Astrocyte of the cerebellum (primary cell): ENCODE results near the gene ARHGEF39.
"Not testable (repeated sequence)": the region's sequence is repeated elsewhere in the genome, so short reads cannot be mapped to it uniquely, and the experiment has no call there.

Experiments
- DNase-seq: peaks from one replicate; pipeline ENCODE4 v3.0.0-alpha.2; 2011; ENCODE audit warnings: low read depth
- H3K4me3 ChIP-seq: 2 replicates; pipeline ENCODE4 v1.5.1; 2011; ENCODE audit warnings: mild to moderate bottlenecking, low read depth, low read length, moderate library complexity
- in situ Hi-C: cut with HindIII; loops from 2 replicates; pipeline ENCODE4 v1.10.0; 2017; ENCODE audit warnings: low sequenced_read_pairs
- TF ChIP-seq, protein P1 (sequence below): IDR thresholded peaks from 2 replicates; pipeline ENCODE4 v1.5.1; 2012; ENCODE audit warnings: low read length, low read depth, moderate library complexity, mild to moderate bottlenecking; ENCODE audit errors: missing control alignments

ARHGEF39 gene

DNA sequence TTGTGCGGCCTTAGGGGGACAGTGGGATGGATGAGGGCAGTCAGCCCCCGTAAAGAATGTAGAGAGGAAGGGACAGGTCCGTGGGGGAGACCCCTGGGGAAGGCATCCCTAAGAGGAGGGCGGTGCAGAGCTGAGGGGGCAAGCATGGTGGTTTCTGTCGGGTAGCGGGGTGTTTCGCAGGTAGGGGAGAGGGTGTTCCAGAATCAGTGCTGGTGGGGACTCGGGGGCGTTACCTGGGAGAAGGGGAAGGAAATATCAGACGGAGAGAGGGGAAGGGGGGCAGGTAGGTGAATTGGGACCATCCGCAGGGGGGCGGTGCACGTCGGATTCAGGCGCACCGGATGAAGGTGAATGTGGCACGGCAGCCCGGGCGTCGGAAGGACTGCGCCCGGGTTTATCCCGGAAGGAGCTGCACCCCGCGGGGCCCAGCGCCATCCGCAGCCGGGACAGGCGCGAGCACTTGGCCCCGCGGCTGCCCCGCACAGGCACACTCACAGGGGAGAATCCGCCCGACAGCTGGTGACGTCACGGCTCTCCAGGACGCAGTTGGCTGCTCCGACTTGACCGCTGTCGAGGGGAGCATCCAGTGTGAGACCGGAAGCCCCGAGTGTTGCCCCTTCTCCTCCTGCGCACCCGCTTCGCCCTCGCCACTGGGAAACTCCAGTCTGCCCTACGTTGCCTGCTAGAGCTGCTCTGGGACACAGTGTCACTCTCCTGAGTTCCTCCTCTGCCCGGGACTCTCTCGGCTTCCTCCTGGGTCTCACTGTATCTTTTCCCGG lies 48.1 kb downstream of the ARHGEF39 start:
- DNase-seq: no peak
- in situ Hi-C loops: no loop called here
- H3K4me3 ChIP-seq: peak overlapping the region; percentile 29
- TF ChIP-seq, protein P1, sequence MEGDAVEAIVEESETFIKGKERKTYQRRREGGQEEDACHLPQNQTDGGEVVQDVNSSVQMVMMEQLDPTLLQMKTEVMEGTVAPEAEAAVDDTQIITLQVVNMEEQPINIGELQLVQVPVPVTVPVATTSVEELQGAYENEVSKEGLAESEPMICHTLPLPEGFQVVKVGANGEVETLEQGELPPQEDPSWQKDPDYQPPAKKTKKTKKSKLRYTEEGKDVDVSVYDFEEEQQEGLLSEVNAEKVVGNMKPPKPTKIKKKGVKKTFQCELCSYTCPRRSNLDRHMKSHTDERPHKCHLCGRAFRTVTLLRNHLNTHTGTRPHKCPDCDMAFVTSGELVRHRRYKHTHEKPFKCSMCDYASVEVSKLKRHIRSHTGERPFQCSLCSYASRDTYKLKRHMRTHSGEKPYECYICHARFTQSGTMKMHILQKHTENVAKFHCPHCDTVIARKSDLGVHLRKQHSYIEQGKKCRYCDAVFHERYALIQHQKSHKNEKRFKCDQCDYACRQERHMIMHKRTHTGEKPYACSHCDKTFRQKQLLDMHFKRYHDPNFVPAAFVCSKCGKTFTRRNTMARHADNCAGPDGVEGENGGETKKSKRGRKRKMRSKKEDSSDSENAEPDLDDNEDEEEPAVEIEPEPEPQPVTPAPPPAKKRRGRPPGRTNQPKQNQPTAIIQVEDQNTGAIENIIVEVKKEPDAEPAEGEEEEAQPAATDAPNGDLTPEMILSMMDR: no peak

DNA sequence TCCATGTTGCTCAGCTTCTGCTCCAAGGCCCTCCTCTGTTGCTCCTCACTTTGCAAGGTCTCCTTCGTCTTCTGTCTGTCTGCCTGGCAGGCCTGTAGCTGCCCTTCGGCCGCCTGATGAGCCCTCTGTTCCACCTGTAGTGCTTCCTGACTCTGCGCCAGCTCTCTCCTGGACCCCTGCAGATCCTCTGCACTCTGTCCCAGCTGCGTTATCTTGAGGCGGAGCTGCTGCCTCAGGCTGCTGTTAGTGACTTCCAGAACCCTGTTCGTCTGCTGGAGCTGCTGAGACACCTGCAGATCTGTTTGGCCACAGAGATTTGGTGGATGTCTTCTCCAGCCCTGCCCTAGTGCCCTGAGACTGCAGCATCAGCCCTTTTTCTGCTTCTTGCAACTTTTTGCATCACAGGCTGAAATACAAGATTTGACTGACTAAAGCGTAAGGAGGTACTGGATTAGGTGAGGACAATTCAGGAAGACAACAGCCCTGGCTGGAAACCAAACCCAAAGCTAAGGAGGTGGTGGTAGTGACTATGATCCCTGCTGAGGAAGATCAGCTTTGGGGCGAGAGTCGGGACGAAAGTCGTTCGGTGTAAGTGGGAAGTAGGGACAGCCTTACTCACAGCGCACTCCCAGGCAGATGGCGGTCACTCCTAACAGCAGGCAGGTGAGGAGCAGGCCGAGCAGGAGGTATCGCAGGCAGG lies 48.9 kb downstream of the ARHGEF39 start:
- DNase-seq: no peak
- in situ Hi-C loops: no loop called here

DNA sequence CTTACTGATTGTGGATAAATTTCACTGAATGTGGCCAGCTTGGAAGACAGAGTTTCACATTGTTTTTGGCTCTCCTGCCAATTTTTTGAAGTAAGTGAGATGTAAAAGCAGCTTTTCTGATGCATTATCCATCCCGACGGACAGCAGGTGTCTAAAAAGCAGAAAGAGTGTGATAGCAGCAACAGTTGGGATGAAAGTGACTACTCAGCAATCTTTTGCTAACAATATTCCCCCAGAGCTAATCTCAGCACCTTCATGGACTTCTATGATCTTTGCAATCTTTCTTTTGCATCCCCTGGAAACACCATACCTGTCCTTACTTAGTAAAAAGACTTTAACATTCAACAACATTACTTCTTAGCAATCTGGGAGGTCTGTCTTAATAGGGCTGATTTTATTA lies 52.2 kb downstream of the ARHGEF39 start:
- TF ChIP-seq, protein P1: no peak
- DNase-seq: no peak
- in situ Hi-C loops: no loop called here
- H3K4me3 ChIP-seq: no peak overlapping the region

More for the DNA sequence above, 48.9 kb downstream of the ARHGEF39 start:
- TF ChIP-seq, protein P1: no peak
- no peak overlapping the region for H3K4me3 ChIP-seq

DNA sequence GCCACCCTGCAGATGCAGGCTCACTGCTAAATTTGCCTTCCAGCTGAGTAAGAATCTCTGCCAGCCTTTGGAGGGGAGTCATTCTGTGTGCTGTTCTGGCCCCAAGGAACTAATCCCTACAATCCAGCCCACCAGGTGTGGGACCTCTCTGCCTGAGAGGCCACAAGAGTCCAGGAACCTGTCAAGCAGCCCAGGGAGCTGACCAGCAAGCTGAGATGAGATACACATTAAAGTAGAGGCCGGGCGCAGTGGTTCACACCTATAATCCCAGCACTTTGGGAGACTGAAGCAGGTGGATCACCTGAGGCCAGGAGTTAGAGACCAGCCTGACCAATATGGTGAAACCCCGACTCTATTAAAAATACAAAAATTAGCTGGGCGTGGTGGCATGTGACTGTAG lies 52.9 kb downstream of the ARHGEF39 start:
- DNase-seq, in situ Hi-C loops, H3K4me3 ChIP-seq: not testable (repeated sequence)

DNA sequence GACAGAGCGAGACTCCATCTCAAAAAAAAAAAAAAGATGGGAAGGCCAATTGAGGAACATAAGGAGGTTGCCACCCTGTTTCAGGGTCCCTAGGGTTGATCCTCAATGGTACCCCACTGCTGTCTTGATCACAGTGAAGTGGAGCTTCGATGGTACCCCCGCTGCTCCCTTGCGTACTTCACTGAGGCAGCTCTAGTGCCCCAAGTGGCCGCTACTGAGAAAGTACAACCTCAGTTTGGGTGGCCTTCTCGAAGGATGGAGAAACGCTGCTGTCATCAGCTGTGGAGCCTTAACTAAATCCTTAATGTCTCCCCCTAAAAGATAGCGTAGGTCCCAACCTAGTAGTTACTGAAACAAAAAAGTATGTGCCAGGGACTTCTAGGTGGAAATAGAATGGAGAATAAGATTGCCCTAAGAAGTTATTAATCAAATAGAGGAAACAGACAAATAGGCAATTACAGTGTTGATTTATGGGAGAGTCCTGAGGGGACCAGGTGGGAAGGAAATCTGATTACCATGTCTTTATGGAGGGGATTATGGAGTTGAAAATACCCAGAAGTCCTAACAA lies 53.7 kb downstream of the ARHGEF39 start:
- DNase-seq: no peak
- TF ChIP-seq, protein P1: peak; percentile 76
- no peak overlapping the region for H3K4me3 ChIP-seq
- in situ Hi-C loops: no loop called here

DNA sequence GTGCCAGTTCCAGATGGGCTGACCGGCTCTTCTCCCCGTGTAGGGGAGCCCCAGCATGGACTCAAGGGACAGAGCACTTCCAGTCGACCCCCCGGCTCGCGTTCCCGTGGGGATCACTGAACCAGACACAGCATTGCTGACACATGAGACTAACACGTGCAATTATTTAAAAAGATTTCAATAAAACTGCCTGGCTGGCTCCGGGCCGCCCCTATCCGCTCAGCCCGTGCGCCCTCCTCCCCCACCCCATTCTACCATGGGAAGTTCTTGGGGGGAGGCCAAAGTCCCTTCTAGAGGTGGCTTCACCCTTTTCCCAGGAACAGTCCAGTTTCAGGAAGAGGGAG lies 55.2 kb downstream of the ARHGEF39 start:
- TF ChIP-seq, protein P1: no peak
- H3K4me3 ChIP-seq: no peak overlapping the region
- DNase-seq: no peak
- in situ Hi-C loops: loop anchor here (10.0 kb wide), 1 partner anchor 65 kb away; the partner anchor contains the start of gene CA9
